ENCODE results near the gene RIF1.

The RIF1 gene

DNA sequence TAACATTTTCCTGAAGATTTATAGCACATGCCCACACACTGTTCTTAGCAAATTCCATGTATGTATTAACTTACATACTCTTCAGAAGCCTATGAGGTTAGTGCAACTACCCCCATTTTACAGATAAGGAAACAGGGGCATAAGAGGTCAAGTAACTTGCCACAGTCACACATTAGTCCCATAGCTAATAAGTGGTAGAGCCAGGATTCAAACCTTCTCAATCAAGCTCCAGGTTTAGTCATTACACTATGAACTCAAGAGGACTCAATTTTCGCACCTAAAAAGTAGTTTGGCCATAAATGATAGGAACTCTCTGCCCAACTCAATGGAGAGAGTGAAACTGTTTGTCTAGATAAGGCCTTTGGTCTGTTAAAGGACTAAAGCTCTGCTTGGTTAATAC, 9.7 kb upstream of the RIF1 start:
- no peaks in the 10 kb centered on the region for H3K4me1 ChIP-seq (ENCODE audit: control insufficient read depth in 2 of 2, insufficient read depth in 1 of 2, low read depth in 1 of 2, low read length in 2 of 2)

DNA sequence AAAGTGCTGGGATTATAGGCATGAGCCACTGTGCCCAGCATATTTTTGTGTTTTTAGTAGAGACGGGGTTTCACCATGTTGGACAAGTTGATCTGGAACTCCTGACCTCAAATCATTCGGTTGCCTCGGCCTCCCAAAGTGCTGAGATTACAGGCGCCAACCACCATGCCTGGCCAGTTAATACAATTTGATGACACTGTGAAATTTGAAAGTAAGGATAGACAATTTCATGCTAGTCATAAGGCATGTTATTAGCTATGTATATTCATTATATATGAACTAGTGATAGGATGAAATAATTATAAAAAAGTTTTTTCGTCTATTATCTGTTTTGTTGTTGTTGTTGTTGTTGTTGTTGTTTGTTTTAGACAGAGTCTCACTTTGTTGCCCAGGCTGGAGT, 8.6 kb upstream of the RIF1 start:
- no peak overlapping the region for H2BK12ac ChIP-seq (ENCODE audit: low read length)
- H3K9me3 ChIP-seq (replicated peaks in 1 of 2; ENCODE audit: control insufficient read depth in 2 of 2, insufficient read depth in 1 of 2, low read depth in 1 of 2, low read length in 2 of 2), result no peaks in the 10 kb centered on the region
- no peaks in the 10 kb centered on the region for H3K4me1 ChIP-seq (ENCODE audit: control insufficient read depth in 2 of 2, insufficient read depth in 1 of 2, low read depth in 1 of 2, low read length in 2 of 2)
- H4K8ac ChIP-seq (ENCODE audit: low read depth, low read length), result no peak overlapping the region
- no peak for DNase-seq (ENCODE audit: low spot score)
- no peaks in the 10 kb centered on the region for H3K79me1 ChIP-seq (ENCODE audit: low read depth, low read length)
- no peak overlapping the region for H3K18ac ChIP-seq (ENCODE audit: low read length)
- no peak overlapping the region for H2BK120ac ChIP-seq (ENCODE audit: low read depth, low read length)
- no peak overlapping the region for H2AFZ ChIP-seq (ENCODE audit: low read length)
- H3K4me3 ChIP-seq (ENCODE audit: low read length in 2 of 2), result no peak overlapping the region
- H3K9ac ChIP-seq (ENCODE audit: low read depth, low read length, poor library complexity), result no peak overlapping the region
- H3K4ac ChIP-seq (ENCODE audit: low read length), result no peak overlapping the region
- H3K27me3 ChIP-seq (ENCODE audit: control insufficient read depth in 3 of 3, insufficient read depth in 3 of 3, low read depth in 1 of 3, low read length in 3 of 3), result no peaks in the 10 kb centered on the region
- H3K27ac ChIP-seq (replicated peaks; ENCODE audit: low read length), result no peak overlapping the region
- H2BK5ac ChIP-seq (ENCODE audit: low read length), result no peak overlapping the region
- 100% methylated on average over 1 of the region's 5 CpGs for WGBS, 2 donors (ENCODE audit: extremely low coverage in 2 of 2, insufficient read length in 2 of 2, insufficient replicate concordance in 1 of 2)
- H2AK5ac ChIP-seq (ENCODE audit: low read depth, low read length), result no peak overlapping the region
- H3K14ac ChIP-seq (ENCODE audit: low read length), result no peak overlapping the region
- no peak overlapping the region for H4K91ac ChIP-seq (ENCODE audit: low read depth, low read length, poor library complexity)
- H3K23ac ChIP-seq (ENCODE audit: low read depth, low read length, poor library complexity), result no peak overlapping the region
- no peaks in the 10 kb centered on the region for H3K36me3 ChIP-seq (replicated peaks in 1 of 2; ENCODE audit: control insufficient read depth in 2 of 2, insufficient read depth in 2 of 2, low read length in 2 of 2)
- H2BK15ac ChIP-seq (ENCODE audit: low read length), result no peak overlapping the region
- H3K4me2 ChIP-seq (ENCODE audit: insufficient read depth, low read length, poor library complexity, severe bottlenecking), result no peak overlapping the region

More for the DNA sequence above, 9.7 kb upstream of the RIF1 start:
- H2AFZ ChIP-seq (ENCODE audit: low read length), result no peak overlapping the region
- no peak overlapping the region for H2BK15ac ChIP-seq (ENCODE audit: low read length)
- H3K36me3 ChIP-seq (replicated peaks in 1 of 2; ENCODE audit: control insufficient read depth in 2 of 2, insufficient read depth in 2 of 2, low read length in 2 of 2), result no peaks in the 10 kb centered on the region
- no peak overlapping the region for H3K27ac ChIP-seq (replicated peaks; ENCODE audit: low read length)
- no peak overlapping the region for H2BK12ac ChIP-seq (ENCODE audit: low read length)
- no peak overlapping the region for H3K18ac ChIP-seq (ENCODE audit: low read length)
- no peak overlapping the region for H3K4me2 ChIP-seq (ENCODE audit: insufficient read depth, low read length, poor library complexity, severe bottlenecking)
- no peak overlapping the region for H3K14ac ChIP-seq (ENCODE audit: low read length)
- H2AK5ac ChIP-seq (ENCODE audit: low read depth, low read length), result no peak overlapping the region
- H3K23ac ChIP-seq (ENCODE audit: low read depth, low read length, poor library complexity), result no peak overlapping the region
- H3K27me3 ChIP-seq (ENCODE audit: control insufficient read depth in 3 of 3, insufficient read depth in 3 of 3, low read depth in 1 of 3, low read length in 3 of 3), result no peaks in the 10 kb centered on the region
- no peak overlapping the region for H3K4me3 ChIP-seq (ENCODE audit: low read length in 2 of 2)
- H4K8ac ChIP-seq (ENCODE audit: low read depth, low read length), result no peak overlapping the region
- no peak overlapping the region for H4K91ac ChIP-seq (ENCODE audit: low read depth, low read length, poor library complexity)
- H2BK120ac ChIP-seq (ENCODE audit: low read depth, low read length), result no peak overlapping the region
- no peak overlapping the region for H2BK5ac ChIP-seq (ENCODE audit: low read length)
- no peak overlapping the region for H3K4ac ChIP-seq (ENCODE audit: low read length)
- no peak overlapping the region for H3K9ac ChIP-seq (ENCODE audit: low read depth, low read length, poor library complexity)
- WGBS, 2 donors (ENCODE audit: extremely low coverage in 2 of 2, insufficient read length in 2 of 2, insufficient replicate concordance in 1 of 2), result no CpG with 5 or more reads among the region's 1 CpG
- no peaks in the 10 kb centered on the region for H3K9me3 ChIP-seq (replicated peaks in 1 of 2; ENCODE audit: control insufficient read depth in 2 of 2, insufficient read depth in 1 of 2, low read depth in 1 of 2, low read length in 2 of 2)
- no peak for DNase-seq (ENCODE audit: low spot score)
- H3K79me1 ChIP-seq (ENCODE audit: low read depth, low read length), result no peaks in the 10 kb centered on the region

DNA sequence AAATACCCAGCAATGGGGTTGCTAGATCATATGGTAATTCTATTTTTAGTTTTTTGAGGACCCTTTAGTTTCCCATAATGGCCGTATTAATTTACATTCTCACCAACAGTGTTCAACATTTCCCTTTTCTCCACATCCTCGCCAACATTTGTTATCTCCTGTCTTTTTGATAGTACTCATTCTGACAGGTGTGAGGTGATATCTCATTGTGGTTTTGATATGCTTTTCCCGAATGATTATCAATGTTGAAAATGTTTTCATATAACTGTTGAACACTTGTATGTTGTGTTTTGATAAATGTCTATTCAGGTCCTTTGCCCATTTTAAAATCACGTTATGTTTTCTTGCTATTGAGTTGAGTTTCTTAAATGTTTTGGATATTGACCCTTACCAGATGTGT, 5.8 kb upstream of the RIF1 start:
- Histone ChIP-seq H3K27me3 (ENCODE audit: control insufficient read depth in 3 of 3, insufficient read depth in 3 of 3, low read depth in 1 of 3, low read length in 3 of 3) (no peaks in the 10 kb centered on the region), H3K36me3 (replicated peaks in 1 of 2; ENCODE audit: control insufficient read depth in 2 of 2, insufficient read depth in 2 of 2, low read length in 2 of 2) (no peaks in the 10 kb centered on the region), H3K4me2 (ENCODE audit: insufficient read depth, low read length, poor library complexity, severe bottlenecking) (no peak overlapping the region), H2BK5ac (ENCODE audit: low read length) (no peak overlapping the region), H3K79me1 (ENCODE audit: low read depth, low read length) (no peaks in the 10 kb centered on the region), H3K18ac (ENCODE audit: low read length) (no peak overlapping the region), H2AK5ac (ENCODE audit: low read depth, low read length) (no peak overlapping the region), H3K23ac (ENCODE audit: low read depth, low read length, poor library complexity) (no peak overlapping the region), H4K8ac (ENCODE audit: low read depth, low read length) (no peak overlapping the region), H2BK120ac (ENCODE audit: low read depth, low read length) (no peak overlapping the region), H2BK15ac (ENCODE audit: low read length) (no peak overlapping the region), H4K91ac (ENCODE audit: low read depth, low read length, poor library complexity) (no peak overlapping the region), H3K14ac (ENCODE audit: low read length) (no peak overlapping the region), H3K9me3 (replicated peaks in 1 of 2; ENCODE audit: control insufficient read depth in 2 of 2, insufficient read depth in 1 of 2, low read depth in 1 of 2, low read length in 2 of 2) (no peaks in the 10 kb centered on the region), H3K27ac (replicated peaks; ENCODE audit: low read length) (no peak overlapping the region), H3K4ac (ENCODE audit: low read length) (no peak overlapping the region), H3K9ac (ENCODE audit: low read depth, low read length, poor library complexity) (no peak overlapping the region), H3K4me1 (ENCODE audit: control insufficient read depth in 2 of 2, insufficient read depth in 1 of 2, low read depth in 1 of 2, low read length in 2 of 2) (no peaks in the 10 kb centered on the region), H2AFZ (ENCODE audit: low read length) (no peak overlapping the region), H2BK12ac (ENCODE audit: low read length) (no peak overlapping the region), H3K4me3 (ENCODE audit: low read length in 2 of 2) (no peak overlapping the region)
- DNase-seq (ENCODE audit: low spot score), result no peak
- WGBS, 2 donors (ENCODE audit: extremely low coverage in 2 of 2, insufficient read length in 2 of 2, insufficient replicate concordance in 1 of 2), result no CpG with 5 or more reads among the region's 4 CpGs

DNA sequence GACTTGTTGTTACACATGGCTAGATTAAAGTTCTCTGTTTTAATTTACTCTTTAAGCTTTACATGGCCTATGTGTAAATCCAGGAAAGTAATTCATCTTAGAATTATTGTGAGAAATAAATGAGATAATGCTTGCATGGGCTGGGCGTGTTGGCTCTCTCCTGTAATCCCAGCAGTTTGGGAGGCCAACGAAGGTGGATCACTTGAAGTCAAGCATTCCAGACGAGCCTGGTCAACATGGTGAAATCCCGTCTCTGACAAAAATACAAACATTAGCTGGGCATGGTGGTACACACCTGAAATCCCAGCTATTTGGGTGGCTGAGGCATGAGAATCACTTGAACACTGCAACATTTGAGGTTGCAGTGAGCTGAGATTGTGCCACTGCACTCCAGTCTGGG, 4.3 kb upstream of the RIF1 start:
- no peak overlapping the region for H3K14ac ChIP-seq (ENCODE audit: low read length)
- H4K91ac ChIP-seq (ENCODE audit: low read depth, low read length, poor library complexity), result no peak overlapping the region
- DNase-seq (ENCODE audit: low spot score), result no peak
- no peak overlapping the region for H2BK120ac ChIP-seq (ENCODE audit: low read depth, low read length)
- no peak overlapping the region for H2BK12ac ChIP-seq (ENCODE audit: low read length)
- H3K4me1 ChIP-seq (ENCODE audit: control insufficient read depth in 2 of 2, insufficient read depth in 1 of 2, low read depth in 1 of 2, low read length in 2 of 2), result no peaks in the 10 kb centered on the region
- H2AFZ ChIP-seq (ENCODE audit: low read length), result no peak overlapping the region
- no CpG with 5 or more reads among the region's 4 CpGs for WGBS, 2 donors (ENCODE audit: extremely low coverage in 2 of 2, insufficient read length in 2 of 2, insufficient replicate concordance in 1 of 2)
- H2BK15ac ChIP-seq (ENCODE audit: low read length), result no peak overlapping the region
- no peaks in the 10 kb centered on the region for H3K9me3 ChIP-seq (replicated peaks in 1 of 2; ENCODE audit: control insufficient read depth in 2 of 2, insufficient read depth in 1 of 2, low read depth in 1 of 2, low read length in 2 of 2)
- no peak overlapping the region for H3K4me2 ChIP-seq (ENCODE audit: insufficient read depth, low read length, poor library complexity, severe bottlenecking)
- H3K23ac ChIP-seq (ENCODE audit: low read depth, low read length, poor library complexity), result no peak overlapping the region
- no peak overlapping the region for H3K27ac ChIP-seq (replicated peaks; ENCODE audit: low read length)
- H2BK5ac ChIP-seq (ENCODE audit: low read length), result no peak overlapping the region
- no peak overlapping the region for H2AK5ac ChIP-seq (ENCODE audit: low read depth, low read length)
- no peaks in the 10 kb centered on the region for H3K27me3 ChIP-seq (ENCODE audit: control insufficient read depth in 3 of 3, insufficient read depth in 3 of 3, low read depth in 1 of 3, low read length in 3 of 3)
- no peak overlapping the region for H3K9ac ChIP-seq (ENCODE audit: low read depth, low read length, poor library complexity)
- no peak overlapping the region for H3K4me3 ChIP-seq (ENCODE audit: low read length in 2 of 2)
- H4K8ac ChIP-seq (ENCODE audit: low read depth, low read length), result no peak overlapping the region
- no peaks in the 10 kb centered on the region for H3K79me1 ChIP-seq (ENCODE audit: low read depth, low read length)
- no peaks in the 10 kb centered on the region for H3K36me3 ChIP-seq (replicated peaks in 1 of 2; ENCODE audit: control insufficient read depth in 2 of 2, insufficient read depth in 2 of 2, low read length in 2 of 2)
- no peak overlapping the region for H3K18ac ChIP-seq (ENCODE audit: low read length)
- H3K4ac ChIP-seq (ENCODE audit: low read length), result no peak overlapping the region

Data from neuronal stem cell (in vitro differentiated cells).